ENCODE results near the gene FNDC7. TPM values are rescaled to one million over a fixed set of nuclear protein-coding genes. Genes with fewer than 3 reads are reported as not detected.

Gene FNDC7
- 0.25 and 0.26 TPM in 2 replicates for total RNA-seq

GRCh38 chr1:108712606-108713150 is at the start of gene FNDC7:
Gene FNDC7 (plus strand): TSS chr1:108712908. CDS start chr1:108712934, 26 bp downstream.

GRCh38 chr1:108691942-108692723 is 20.6 kb upstream of the FNDC7 start, which contains the start of gene PRPF38B:
Gene PRPF38B (plus strand): TSS chr1:108692310. CDS start chr1:108692592, 282 bp downstream.

GRCh38 chr1:108746382-108747170 is 33.9 kb downstream of the FNDC7 start, which contains the start of gene STXBP3:
Gene STXBP3 (plus strand): TSS chr1:108746674. CDS start chr1:108746738, 64 bp downstream.

Other genes with a start within 250 kb of the FNDC7 start
- 17.3 and 21.4 TPM in 2 replicates for gene EEIG2, start 152.8 kb upstream of the FNDC7 start, total RNA-seq
- 2.6 and 2.7 TPM in 2 replicates for gene HENMT1, start 51.8 kb upstream of the FNDC7 start, total RNA-seq
- gene PRPF38B, start 20.6 kb upstream of the FNDC7 start, total RNA-seq: 11.6 and 14.2 TPM in 2 replicates
- 63.5 and 65.0 TPM in 2 replicates for gene STXBP3, start 33.8 kb downstream of the FNDC7 start, total RNA-seq
- 0.56 TPM in 1 of 2 replicates, not detected in the other for gene AKNAD1, start 144.2 kb downstream of the FNDC7 start, total RNA-seq
- 25.4 and 32.4 TPM in 2 replicates for gene GPSM2, start 164.1 kb downstream of the FNDC7 start, total RNA-seq